CD4-positive, alpha-beta T cell (primary cell): Measurements from ENCODE around the gene SNRPD3. TPM values are rescaled to one million over a fixed set of nuclear protein-coding genes. Genes with fewer than 3 reads are reported as not detected.
A peak's percentile ranks its signal among the peaks of the same experiment; 100 is the strongest.

Experiments used
- ATAC-seq: fragments of 200-7000 bp; cut with Tn5 transposase; one replicate; pipeline ENCODE4 v1.10.0; 2022; ENCODE audit warnings: mild to moderate bottlenecking; ENCODE audit not compliant: poor library complexity
- CTCF ChIA-PET: fragments of 350-600 bp; sonication (Branson Sonifier 250); formaldehyde crosslinking; loops from one replicate; lab custom pipeline; 2021; ENCODE audit warnings: antibody characterized with exemption, inconsistent platforms; lab: Charles Lee
- POLR2A ChIA-PET: fragments of 350-600 bp; sonication (Branson Sonifier 250); formaldehyde crosslinking; loops from one replicate; lab custom pipeline; 2021; ENCODE audit warnings: antibody characterized with exemption, inconsistent platforms; lab: Charles Lee
- DNase-seq, 14 experiments: peaks; one replicate each; pipeline ENCODE4 v3.0.0-alpha.2; 2013 to 2020; ENCODE audit warnings: mixed read lengths in 2 of 14
- H3K27ac ChIP-seq, 2 donors: one replicate each; pipeline versions ENCODE4 v1.5.1 to v1.7.0; 2013; ENCODE audit warnings: low read length in 2 of 2, low read depth in 1 of 2, mild to moderate bottlenecking in 1 of 2
- H3K27me3 ChIP-seq, 2 experiments: 1 replicate in 1 of 2; 2 replicates in 1 of 2; pipeline versions ENCODE4 v1.6.1 to v1.7.0; 2013; ENCODE audit warnings: low read length in 2 of 2, control low read depth in 1 of 2, mild to moderate bottlenecking in 1 of 2, moderate library complexity in 1 of 2; ENCODE audit not compliant: insufficient read depth in 2 of 2, control insufficient read depth in 1 of 2
- H3K36me3 ChIP-seq: one replicate; pipeline ENCODE4 v1.6.1; 2013; ENCODE audit warnings: low read length, control low read depth; ENCODE audit not compliant: insufficient read depth
- H3K4me1 ChIP-seq: one replicate; pipeline ENCODE4 v1.6.1; 2013; ENCODE audit warnings: low read length, control low read depth; ENCODE audit not compliant: insufficient read depth
- H3K4me3 ChIP-seq: one replicate; pipeline ENCODE4 v1.5.1; 2013; ENCODE audit warnings: mild to moderate bottlenecking, low read length, moderate library complexity
- H3K9me3 ChIP-seq, 2 experiments: 1 replicate in 1 of 2; 2 replicates in 1 of 2; pipeline versions ENCODE4 v1.6.1 to v1.7.0; 2013; ENCODE audit warnings: low read length in 2 of 2, mild to moderate bottlenecking in 2 of 2, control low read depth in 1 of 2, moderate library complexity in 1 of 2; ENCODE audit not compliant: control insufficient read depth in 1 of 2, insufficient read depth in 1 of 2
- H3K27ac Mint-ChIP-seq: one replicate; pipeline ENCODE4 v1.8.0; 2020; ENCODE audit warnings: mixed read lengths
- H3K27me3 Mint-ChIP-seq: one replicate; pipeline ENCODE4 v1.8.0; 2021; ENCODE audit warnings: mixed read lengths
- H3K36me3 Mint-ChIP-seq: one replicate; pipeline ENCODE4 v1.8.0; 2021; ENCODE audit warnings: low read depth, mixed read lengths
- H3K4me1 Mint-ChIP-seq: one replicate; pipeline ENCODE4 v1.8.0; 2021; ENCODE audit warnings: low read depth, mixed read lengths
- H3K4me3 Mint-ChIP-seq: one replicate; pipeline ENCODE4 v1.8.0; 2020; ENCODE audit warnings: mild to moderate bottlenecking, mixed read lengths
- H3K9me3 Mint-ChIP-seq: one replicate; pipeline ENCODE4 v1.8.0; 2020; ENCODE audit warnings: mixed read lengths
- CTCF ChIP-seq: fragments of 200-600 bp; IDR thresholded peaks from one replicate; pipeline ENCODE4 v1.8.0; 2022; ENCODE audit warnings: antibody characterized with exemption, mild to moderate bottlenecking
- intact Hi-C, 2 experiments: fragments of 100-400 bp; cut with DNase I in 1 of 2; cut with micrococcal nuclease in 1 of 2; formaldehyde crosslinking; loops; one replicate each; pipeline versions ENCODE4 v1.15.1 to v1.9.0; 2023 to 2025; cut with DNase I, micrococcal nuclease
- total RNA-seq, 174 experiments: library from RNA in 2 of 174; stranded (reverse) in 2 of 174; gene quantifications; one replicate each; pipeline ENCODE4 v1.2.3 and lab custom pipeline; 2021 to 2026

The SNRPD3 gene
- total RNA-seq, 2 experiments from 2014 or later = 31.0 to 31.5 TPM

- ChIA-PET CTCF (no interaction called here), POLR2A (no interaction called here)
- DNase-seq (peak in 1 of 14 experiments; percentile 7), ATAC-seq (no peak)
- no peaks in the 10 kb centered on the region for H3K4me1 ChIP-seq
- H3K36me3 ChIP-seq = no peaks in the 10 kb centered on the region
- TF ChIP-seq CTCF = no peak
- no peak overlapping the region for H3K4me3 ChIP-seq
- no peak overlapping the region for H3K27ac ChIP-seq
- H3K4me1 Mint-ChIP-seq = no peaks in the 10 kb centered on the region
- no peak overlapping the region for H3K27ac Mint-ChIP-seq
- intact Hi-C loops = no loop called here
- no peaks in the 10 kb centered on the region for H3K27me3 Mint-ChIP-seq
- H3K9me3 Mint-ChIP-seq = no peaks in the 10 kb centered on the region
- no peaks in the 10 kb centered on the region for H3K9me3 ChIP-seq
- H3K4me3 Mint-ChIP-seq = no peak overlapping the region
- H3K36me3 Mint-ChIP-seq = no peaks in the 10 kb centered on the region
- H3K27me3 ChIP-seq = no peaks in the 10 kb centered on the region
Measured at GRCh38 chr22:24585927-24586546, 30.2 kb downstream of the SNRPD3 start.

- Mint-ChIP-seq H3K4me1 (peaks cover 2% of the 10 kb centered on the region), H3K9me3 (no peaks in the 10 kb centered on the region), H3K4me3 (no peak overlapping the region), H3K27me3 (peaks cover 3% of the 10 kb centered on the region), H3K36me3 (no peaks in the 10 kb centered on the region), H3K27ac (no peak overlapping the region)
- DNase-seq (peak in 1 of 14 experiments; percentile 9), ATAC-seq (no peak)
- intact Hi-C loops = no loop called here
- no peak overlapping the region for H3K27ac ChIP-seq
- ChIA-PET POLR2A (no interaction called here), CTCF (no interaction called here)
- no peak for TF ChIP-seq CTCF
- H3K4me1 ChIP-seq = peaks cover 3% of the 10 kb centered on the region
- no peaks in the 10 kb centered on the region for H3K36me3 ChIP-seq
- H3K4me3 ChIP-seq = no peak overlapping the region
- H3K9me3 ChIP-seq = no peaks in the 10 kb centered on the region
- H3K27me3 ChIP-seq = peaks cover under 1 to 6% of the 10 kb centered on the region in 2 experiments
Measured at GRCh38 chr22:24587251-24587650, 31.5 kb downstream of the SNRPD3 start.

- H3K27me3 Mint-ChIP-seq = peaks cover 6% of the 10 kb centered on the region
- ChIA-PET CTCF (no interaction called here), POLR2A (no interaction called here)
- H3K36me3 Mint-ChIP-seq = no peaks in the 10 kb centered on the region
- H3K4me1 ChIP-seq = peaks cover 7% of the 10 kb centered on the region
- no peak overlapping the region for H3K4me3 Mint-ChIP-seq
- H3K4me3 ChIP-seq = no peak overlapping the region
- H3K36me3 ChIP-seq = no peaks in the 10 kb centered on the region
- H3K27me3 ChIP-seq = peaks cover 3 to 6% of the 10 kb centered on the region in 2 experiments
- ATAC-seq (no peak), DNase-seq (peak in 1 of 14 experiments; percentile 5)
- TF ChIP-seq CTCF = no peak
- peaks cover 5% of the 10 kb centered on the region for H3K4me1 Mint-ChIP-seq
- H3K9me3 ChIP-seq = no peaks in the 10 kb centered on the region
- no peaks in the 10 kb centered on the region for H3K9me3 Mint-ChIP-seq
- H3K27ac Mint-ChIP-seq = no peak overlapping the region
- intact Hi-C loops = no loop called here
- no peak overlapping the region for H3K27ac ChIP-seq
Measured at GRCh38 chr22:24587948-24588347, 32.1 kb downstream of the SNRPD3 start.
